Measurements from ENCODE around the gene CADPS2. TPM values are rescaled to one million over a fixed set of nuclear protein-coding genes. Genes with fewer than 3 reads are reported as not detected.

CADPS2 gene
- total and polyA plus RNA-seq, 2 of the 8 experiments (the other 6 are each of a cell fraction or from before 2014, with no cell fraction given), result 8.9 to 22.3 TPM

DNA sequence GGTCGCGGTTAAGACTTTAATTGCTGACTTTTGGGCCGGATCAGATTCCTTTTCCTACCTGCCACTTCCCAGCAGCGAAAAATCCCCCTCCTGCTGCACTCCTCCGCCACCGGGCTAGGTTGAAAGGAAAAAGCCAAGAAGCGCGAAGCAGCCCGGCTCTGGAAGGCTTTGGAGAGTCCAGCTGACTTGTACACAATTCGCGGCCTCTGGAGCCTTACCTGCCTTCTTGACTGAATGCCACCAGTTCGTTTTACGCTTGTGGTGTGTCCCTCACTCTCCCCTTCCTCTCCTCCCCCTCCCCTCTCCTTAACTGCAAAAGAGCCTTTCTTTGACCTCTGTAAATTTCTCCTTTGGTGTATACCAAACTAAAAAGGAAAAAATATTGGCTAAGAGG lies 579.0 kb downstream of the CADPS2 start (continued):
- TF ChIP-seq RNF2 (IDR thresholded peaks at IDR 0.05; ENCODE audit: borderline replicate concordance, low read depth, low read length, missing control alignments, poor library complexity, severe bottlenecking), result peak; percentile 70
- TF ChIP-seq, protein P1, sequence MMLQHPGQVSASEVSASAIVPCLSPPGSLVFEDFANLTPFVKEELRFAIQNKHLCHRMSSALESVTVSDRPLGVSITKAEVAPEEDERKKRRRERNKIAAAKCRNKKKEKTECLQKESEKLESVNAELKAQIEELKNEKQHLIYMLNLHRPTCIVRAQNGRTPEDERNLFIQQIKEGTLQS (IDR thresholded peaks at IDR 0.05; ENCODE audit: insufficient read depth, low read depth, low read length), result no peak
- TF ChIP-seq CHD1 (IDR thresholded peaks at IDR 0.05; ENCODE audit: low read depth, low read length), result no peak
- TF ChIP-seq GTF2F1 (IDR thresholded peaks at IDR 0.05; ENCODE audit: borderline replicate concordance, low read depth, low read length), result no peak
- TF ChIP-seq, protein P2, sequence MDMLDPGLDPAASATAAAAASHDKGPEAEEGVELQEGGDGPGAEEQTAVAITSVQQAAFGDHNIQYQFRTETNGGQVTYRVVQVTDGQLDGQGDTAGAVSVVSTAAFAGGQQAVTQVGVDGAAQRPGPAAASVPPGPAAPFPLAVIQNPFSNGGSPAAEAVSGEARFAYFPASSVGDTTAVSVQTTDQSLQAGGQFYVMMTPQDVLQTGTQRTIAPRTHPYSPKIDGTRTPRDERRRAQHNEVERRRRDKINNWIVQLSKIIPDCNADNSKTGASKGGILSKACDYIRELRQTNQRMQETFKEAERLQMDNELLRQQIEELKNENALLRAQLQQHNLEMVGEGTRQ (IDR thresholded peaks at IDR 0.05; ENCODE audit: low read length), result no peak
- no peak for TF ChIP-seq KDM1A (IDR thresholded peaks at IDR 0.05; ENCODE audit: borderline replicate concordance, low read length)
- no peak for TF ChIP-seq BCL11A (IDR thresholded peaks at IDR 0.05; ENCODE audit: low read depth in 2 of 2, low read length in 2 of 2)
- no peak for TF ChIP-seq SAP30 (IDR thresholded peaks at IDR 0.05; ENCODE audit: insufficient read depth, insufficient replicate concordance, low read length)
- TF ChIP-seq JUND (IDR thresholded peaks at IDR 0.05; ENCODE audit: low read length), result no peak
- no peak for TF ChIP-seq SIX5 (IDR thresholded peaks at IDR 0.05; ENCODE audit: low read depth, low read length)
- no peak for TF ChIP-seq CTBP2 (IDR thresholded peaks at IDR 0.05; ENCODE audit: borderline replicate concordance, insufficient read depth, insufficient read length, low read length)

All from H1 (cell line).